GM12892 (cell line): ENCODE measurements around the gene CHKB.

ENCODE experiments used
- DNase-seq: peaks from one replicate; pipeline ENCODE4 v3.0.0; 2011; ENCODE audit not compliant: insufficient read length
- FAIRE-seq: peaks from 2 replicates; lab custom pipeline; 2011; peaks lifted over from hg19 to GRCh38; lab: Jason Lieb, UNC
- POLR2A ChIP-seq: IDR thresholded peaks from 2 replicates; pipeline ENCODE4 v1.6.1; 2011; ENCODE audit warnings: low read depth, low read length, control low read depth
- POLR2AphosphoS5 ChIP-seq: IDR thresholded peaks from 2 replicates; pipeline ENCODE4 v1.6.1; 2011; ENCODE audit warnings: low read depth, low read length, control low read depth
- TAF1 ChIP-seq: IDR thresholded peaks from 2 replicates; pipeline ENCODE4 v1.6.1; 2011; ENCODE audit warnings: low read depth, mild to moderate bottlenecking, control low read depth, low read length, borderline replicate concordance

The CHKB gene

GRCh38 chr22:50563413-50564160, 19.1 kb downstream of the CHKB start:
- DNase-seq = no peak
- no peak for FAIRE-seq
- no peak for TF ChIP-seq POLR2A
- no peak for TF ChIP-seq TAF1
- TF ChIP-seq POLR2AphosphoS5 = no peak

DNA sequence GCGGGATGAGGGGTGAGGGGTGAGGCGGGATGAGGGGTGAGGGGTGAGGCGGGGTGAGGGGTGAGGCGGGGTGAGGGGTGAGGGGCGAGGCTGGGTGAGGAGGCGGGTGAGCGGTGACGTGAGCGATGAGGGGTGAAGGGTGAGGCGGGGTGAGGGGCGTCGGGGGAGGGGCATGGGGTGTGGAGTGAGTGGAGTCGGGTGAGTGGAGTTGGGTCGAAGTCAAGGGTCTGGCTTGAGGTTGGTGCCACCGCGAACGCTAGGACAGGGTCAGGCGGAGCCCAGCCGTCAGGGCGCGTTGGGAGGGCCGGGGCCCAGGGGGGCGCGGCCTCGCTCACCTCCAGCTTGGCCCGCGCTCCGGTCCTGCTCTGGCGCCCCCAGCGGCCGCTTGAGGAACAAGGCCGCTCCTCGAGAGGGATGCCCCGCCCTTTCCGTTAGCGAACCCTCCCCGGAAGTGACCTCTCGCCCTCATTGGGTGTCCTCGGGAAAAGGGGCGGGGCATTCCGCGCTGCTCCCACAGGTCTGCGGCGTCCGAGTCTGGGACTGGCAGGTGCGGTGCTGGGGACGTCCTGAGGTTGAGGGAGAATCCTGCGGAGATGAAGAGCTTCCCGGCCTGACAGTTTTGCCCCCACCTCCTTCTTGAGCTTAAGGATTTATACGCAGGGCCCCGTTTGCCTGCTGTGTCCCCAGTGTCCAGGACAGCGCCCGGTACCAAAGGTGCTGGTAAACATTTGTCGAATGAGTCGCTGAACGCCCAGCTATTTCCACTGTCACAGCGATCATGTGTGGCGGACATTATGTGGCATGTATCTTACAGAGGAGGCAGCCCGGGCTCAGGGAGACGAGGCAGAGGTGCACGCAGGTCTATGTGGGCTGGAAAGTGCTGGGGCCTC, 19.9 kb downstream of the CHKB start, which contains the start of gene SYCE3:
TSS of gene SYCE3 (minus strand) at position 397 of the 890 bp plus-strand sequence. CDS start 6,514 bp downstream, outside the sequence.
- peak; percentile 43; the same call in 1 of the 2 replicates for TF ChIP-seq POLR2A
- no peak for TF ChIP-seq POLR2AphosphoS5
- peak; percentile 100 for FAIRE-seq
- peak; percentile 94 for DNase-seq

GRCh38 chr22:50561401-50562358, 21.0 kb downstream of the CHKB start:
- DNase-seq (no peak), FAIRE-seq (no peak)
- no peak for TF ChIP-seq POLR2A
- no peak for TF ChIP-seq TAF1
- no peak for TF ChIP-seq POLR2AphosphoS5

DNA sequence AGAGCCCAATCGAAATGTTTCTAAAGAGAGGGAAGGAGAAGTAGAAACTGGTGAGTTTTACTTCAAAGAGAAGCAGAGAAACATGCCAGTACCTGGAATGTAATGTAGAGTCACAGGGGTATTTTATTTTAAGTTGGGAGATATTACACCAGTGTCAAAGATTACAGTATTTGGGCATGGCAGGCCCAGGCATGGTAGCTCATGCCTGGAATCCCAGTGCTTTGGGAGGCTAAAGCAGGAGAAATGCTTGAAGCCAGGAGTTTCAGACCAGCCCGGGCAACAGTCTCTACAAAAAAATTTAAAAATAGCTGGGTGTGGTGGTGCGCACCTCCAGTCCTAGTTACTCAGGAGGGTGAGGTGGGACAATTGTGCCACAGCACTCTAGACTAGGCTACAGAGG, 22.6 kb downstream of the CHKB start:
- no peak for FAIRE-seq
- TF ChIP-seq POLR2AphosphoS5 = no peak
- no peak for TF ChIP-seq TAF1
- TF ChIP-seq POLR2A = no peak
- no peak for DNase-seq

DNA sequence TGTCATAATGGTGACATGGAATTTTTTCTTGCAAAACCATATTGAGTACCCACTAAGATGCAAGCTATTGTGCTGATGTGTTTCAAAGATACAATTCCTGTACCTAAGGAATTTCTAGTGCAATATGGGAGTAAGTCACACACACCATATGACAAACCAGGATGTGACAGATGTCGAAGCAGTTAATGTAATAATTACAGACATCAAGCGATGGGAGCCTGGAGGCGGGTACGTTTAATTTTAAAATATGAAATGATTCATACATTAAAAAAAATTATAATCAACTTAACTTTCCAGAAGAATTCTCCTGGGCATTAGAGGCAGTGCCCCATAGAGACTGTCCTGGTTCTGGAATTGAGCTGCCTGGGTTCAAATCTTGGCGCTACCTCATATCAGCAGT, 25.9 kb downstream of the CHKB start:
- DNase-seq (no peak), FAIRE-seq (no peak)
- no peak for TF ChIP-seq TAF1
- TF ChIP-seq POLR2AphosphoS5 = no peak
- TF ChIP-seq POLR2A = no peak

- DNase-seq = no peak
- TF ChIP-seq POLR2AphosphoS5 (no peak), TAF1 (no peak), POLR2A (no peak)
- FAIRE-seq = no peak
Measured at GRCh38 chr22:50553310-50553709, 29.3 kb downstream of the CHKB start.

GRCh38 chr22:50551160-50551752, 31.4 kb downstream of the CHKB start:
- FAIRE-seq (no peak), DNase-seq (no peak)
- TF ChIP-seq POLR2A = no peak
- no peak for TF ChIP-seq POLR2AphosphoS5
- no peak for TF ChIP-seq TAF1

DNA sequence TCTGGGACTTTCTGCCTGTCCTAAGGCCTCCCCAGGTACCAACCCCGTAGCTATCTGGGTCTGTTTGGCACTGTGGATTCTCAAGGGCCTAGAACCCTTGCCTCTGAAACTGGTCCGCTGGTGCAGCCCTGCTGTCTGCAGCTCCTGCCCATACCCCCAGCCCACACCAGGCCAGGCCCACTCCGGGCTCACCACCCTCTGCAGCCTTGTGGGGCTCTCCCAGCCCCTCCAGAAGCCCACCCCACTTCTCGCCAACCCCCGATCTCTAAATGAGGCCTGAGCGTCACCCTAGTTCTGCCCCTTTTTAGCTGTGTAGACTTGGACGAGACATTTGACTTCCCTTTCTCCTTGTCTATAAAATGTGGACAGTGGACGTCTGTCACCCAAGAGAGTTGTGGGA, 32.3 kb downstream of the CHKB start:
- no peak for FAIRE-seq
- TF ChIP-seq POLR2A = no peak
- TF ChIP-seq POLR2AphosphoS5 = no peak
- TF ChIP-seq TAF1 = no peak
- DNase-seq = no peak

DNA sequence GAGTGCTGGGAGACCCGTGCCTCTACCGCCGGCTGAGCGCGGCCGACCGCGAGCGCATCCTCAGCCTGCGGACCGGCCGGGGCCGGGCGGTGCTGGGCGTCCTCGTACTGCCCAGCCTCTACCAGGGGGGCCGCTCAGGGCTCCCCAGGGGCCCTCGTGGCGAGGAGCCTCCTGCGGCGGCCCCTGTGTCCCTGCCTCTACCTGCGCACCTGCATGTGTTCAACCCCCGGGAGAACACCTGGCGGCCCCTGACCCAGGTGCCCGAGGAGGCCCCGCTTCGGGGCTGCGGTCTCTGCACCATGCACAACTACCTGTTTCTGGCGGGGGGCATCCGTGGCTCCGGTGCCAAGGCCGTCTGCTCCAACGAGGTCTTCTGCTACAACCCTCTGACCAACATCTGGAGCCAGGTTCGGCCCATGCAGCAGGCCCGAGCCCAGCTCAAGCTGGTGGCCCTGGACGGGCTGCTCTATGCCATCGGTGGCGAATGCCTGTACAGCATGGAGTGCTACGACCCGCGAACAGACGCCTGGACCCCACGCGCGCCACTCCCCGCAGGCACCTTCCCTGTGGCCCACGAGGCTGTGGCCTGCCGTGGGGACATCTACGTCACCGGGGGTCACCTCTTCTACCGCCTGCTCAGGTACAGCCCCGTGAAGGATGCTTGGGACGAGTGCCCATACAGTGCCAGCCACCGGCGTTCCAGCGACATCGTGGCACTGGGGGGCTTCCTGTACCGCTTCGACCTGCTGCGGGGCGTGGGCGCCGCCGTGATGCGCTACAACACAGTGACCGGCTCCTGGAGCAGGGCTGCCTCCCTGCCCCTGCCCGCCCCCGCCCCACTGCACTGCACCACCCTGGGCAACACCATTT, 33.5 kb downstream of the CHKB start:
- DNase-seq (peak; percentile 64), FAIRE-seq (no peak)
- TF ChIP-seq POLR2AphosphoS5 = no peak
- no peak for TF ChIP-seq POLR2A
- TF ChIP-seq TAF1 = no peak
